ENCODE measurements around the gene EHF. TPM values are rescaled to one million over a fixed set of nuclear protein-coding genes. Genes with fewer than 3 reads are reported as not detected.

Gene EHF
- total RNA-seq, 1 donor from 2014 or later = not detected

GRCh38 chr11:34613552-34614056 is 7.3 kb upstream of the EHF start:
- no peak overlapping the region for H3K27ac Mint-ChIP-seq (ENCODE audit: unreplicated experiment)
- no peaks in the 10 kb centered on the region for H3K9me3 Mint-ChIP-seq (ENCODE audit: unreplicated experiment)
- H3K4me3 Mint-ChIP-seq (ENCODE audit: unreplicated experiment) = no peak overlapping the region
- no peaks in the 10 kb centered on the region for H3K36me3 Mint-ChIP-seq (ENCODE audit: unreplicated experiment)
- no peak for DNase-seq (ENCODE audit: extremely low spot score, unreplicated experiment)
- H3K4me1 Mint-ChIP-seq (ENCODE audit: unreplicated experiment) = no peaks in the 10 kb centered on the region
- no peak for TF ChIP-seq CTCF (IDR thresholded peaks at IDR 0.05)
- peaks cover 14% of the 10 kb centered on the region for H3K27me3 Mint-ChIP-seq (ENCODE audit: unreplicated experiment)

- H3K27ac Mint-ChIP-seq (ENCODE audit: unreplicated experiment) = no peak overlapping the region
- peaks cover 14% of the 10 kb centered on the region for H3K27me3 Mint-ChIP-seq (ENCODE audit: unreplicated experiment)
- H3K4me1 Mint-ChIP-seq (ENCODE audit: unreplicated experiment) = no peaks in the 10 kb centered on the region
- no peak overlapping the region for H3K4me3 Mint-ChIP-seq (ENCODE audit: unreplicated experiment)
- DNase-seq (ENCODE audit: extremely low spot score, unreplicated experiment) = no peak
- no peaks in the 10 kb centered on the region for H3K9me3 Mint-ChIP-seq (ENCODE audit: unreplicated experiment)
- no peak for TF ChIP-seq CTCF (IDR thresholded peaks at IDR 0.05)
- H3K36me3 Mint-ChIP-seq (ENCODE audit: unreplicated experiment) = no peaks in the 10 kb centered on the region
These were observed 6.4 kb upstream of the EHF start for GRCh38 chr11:34614344-34615104.

- no peak for TF ChIP-seq CTCF (IDR thresholded peaks at IDR 0.05)
- Mint-ChIP-seq H3K4me1 (ENCODE audit: unreplicated experiment) (no peaks in the 10 kb centered on the region), H3K27me3 (ENCODE audit: unreplicated experiment) (peaks cover 21% of the 10 kb centered on the region), H3K27ac (ENCODE audit: unreplicated experiment) (no peak overlapping the region), H3K36me3 (ENCODE audit: unreplicated experiment) (no peaks in the 10 kb centered on the region), H3K9me3 (ENCODE audit: unreplicated experiment) (no peaks in the 10 kb centered on the region), H3K4me3 (ENCODE audit: unreplicated experiment) (no peak overlapping the region)
- no peak for DNase-seq (ENCODE audit: extremely low spot score, unreplicated experiment)
These were observed 4.8 kb upstream of the EHF start for GRCh38 chr11:34616086-34616485.

- H3K9me3 Mint-ChIP-seq (ENCODE audit: unreplicated experiment) = no peaks in the 10 kb centered on the region
- H3K27me3 Mint-ChIP-seq (ENCODE audit: unreplicated experiment) = peaks cover 23% of the 10 kb centered on the region
- H3K36me3 Mint-ChIP-seq (ENCODE audit: unreplicated experiment) = no peaks in the 10 kb centered on the region
- TF ChIP-seq CTCF (IDR thresholded peaks at IDR 0.05) = no peak
- H3K4me1 Mint-ChIP-seq (ENCODE audit: unreplicated experiment) = no peaks in the 10 kb centered on the region
- H3K27ac Mint-ChIP-seq (ENCODE audit: unreplicated experiment) = no peak overlapping the region
- H3K4me3 Mint-ChIP-seq (ENCODE audit: unreplicated experiment) = no peak overlapping the region
- no peak for DNase-seq (ENCODE audit: extremely low spot score, unreplicated experiment)
These were observed 3.9 kb upstream of the EHF start for GRCh38 chr11:34616830-34617504.

GRCh38 chr11:34618406-34618805 is 2.5 kb upstream of the EHF start:
- Mint-ChIP-seq H3K9me3 (ENCODE audit: unreplicated experiment) (no peaks in the 10 kb centered on the region), H3K4me3 (ENCODE audit: unreplicated experiment) (no peak overlapping the region), H3K27ac (ENCODE audit: unreplicated experiment) (no peak overlapping the region), H3K27me3 (ENCODE audit: unreplicated experiment) (peaks cover 33% of the 10 kb centered on the region), H3K36me3 (ENCODE audit: unreplicated experiment) (no peaks in the 10 kb centered on the region), H3K4me1 (ENCODE audit: unreplicated experiment) (no peaks in the 10 kb centered on the region)
- no peak for DNase-seq (ENCODE audit: extremely low spot score, unreplicated experiment)
- TF ChIP-seq CTCF (IDR thresholded peaks at IDR 0.05) = no peak
